Keratinocyte (primary cell): ENCODE data around the gene FDX2. TPM values are rescaled to one million over a fixed set of nuclear protein-coding genes. Genes with fewer than 3 reads are reported as not detected.

Experiments
- DNase-seq: peaks from one replicate; pipeline ENCODE4 v3.0.0-alpha.2; 2011; ENCODE audit warnings: low read depth, missing footprints, low spot score
- FAIRE-seq: peaks from 2 replicates; lab custom pipeline; 2011; peaks lifted over from hg19 to GRCh38; lab: Jason Lieb, UNC
- H2AFZ ChIP-seq: 2 replicates; pipeline ENCODE4 v1.6.0; 2012; ENCODE audit warnings: low read length, control low read depth, inconsistent platforms; ENCODE audit not compliant: control insufficient read depth
- H3K27ac ChIP-seq: 2 replicates; pipeline ENCODE4 v1.5.1; 2011; ENCODE audit warnings: low read length; ENCODE audit not compliant: control insufficient read depth, insufficient read depth
- H3K27me3 ChIP-seq: 3 replicates; pipeline ENCODE4 v1.6.0; 2011; ENCODE audit warnings: low read length; ENCODE audit not compliant: control insufficient read depth, insufficient read depth; ENCODE audit errors: extremely low read depth
- H3K36me3 ChIP-seq, 2 experiments: 2 replicates in 1 of 2; 3 replicates in 1 of 2; pipeline ENCODE4 v1.5.1; 2011; ENCODE audit warnings: low read length in 2 of 2, mild to moderate bottlenecking in 1 of 2; ENCODE audit not compliant: control insufficient read depth in 2 of 2, insufficient read depth in 2 of 2; ENCODE audit errors: extremely low read depth in 1 of 2
- H3K4me1 ChIP-seq: 3 replicates; pipeline ENCODE4 v1.5.1; 2011; ENCODE audit warnings: low read length; ENCODE audit not compliant: control insufficient read depth, insufficient read depth; ENCODE audit errors: extremely low read depth
- H3K4me2 ChIP-seq: 3 replicates; pipeline ENCODE4 v1.6.0; 2011; ENCODE audit warnings: low read depth, low read length; ENCODE audit not compliant: control insufficient read depth, insufficient read depth; ENCODE audit errors: extremely low read depth
- H3K4me3 ChIP-seq, 3 experiments: fragments of 200-600 bp in 1 of 3; sonication (generic) in 1 of 3; 2 replicates in 2 of 3; 3 replicates in 1 of 3; pipeline ENCODE4 v1.5.1; 2011 to 2016; ENCODE audit warnings: low read length in 3 of 3, mild to moderate bottlenecking in 3 of 3, control low read depth in 2 of 3, inconsistent platforms in 1 of 3, low read depth in 1 of 3, mixed read lengths in 1 of 3, mixed run types in 1 of 3, moderate library complexity in 1 of 3; ENCODE audit not compliant: control insufficient read depth in 2 of 3, insufficient read depth in 2 of 3; ENCODE audit errors: extremely low read depth in 1 of 3
- H3K79me2 ChIP-seq: 2 replicates; pipeline ENCODE4 v1.6.0; 2012; ENCODE audit warnings: low read length; ENCODE audit not compliant: control insufficient read depth, insufficient read depth
- H3K9ac ChIP-seq: 3 replicates; pipeline ENCODE4 v1.6.0; 2011; ENCODE audit warnings: low read length; ENCODE audit not compliant: control insufficient read depth, insufficient read depth; ENCODE audit errors: extremely low read depth
- H3K9me1 ChIP-seq: 3 replicates; pipeline ENCODE4 v1.6.0; 2011; ENCODE audit warnings: low read length; ENCODE audit not compliant: control insufficient read depth, insufficient read depth; ENCODE audit errors: extremely low read depth
- H3K9me3 ChIP-seq: 2 replicates; pipeline ENCODE4 v1.5.1; 2012; ENCODE audit warnings: low read depth, low read length; ENCODE audit not compliant: control insufficient read depth
- H4K20me1 ChIP-seq: 3 replicates; pipeline ENCODE4 v1.6.0; 2011; ENCODE audit warnings: low read length; ENCODE audit not compliant: control insufficient read depth, insufficient read depth; ENCODE audit errors: extremely low read depth
- CTCF ChIP-seq, 3 experiments: IDR thresholded peaks in 1 of 3; conservative IDR thresholded peaks in 1 of 3; optimal IDR thresholded peaks in 1 of 3; 2 replicates in 2 of 3; 3 replicates in 1 of 3; pipeline versions ENCODE3 to v1.5.1; 2011; ENCODE audit warnings: low read length in 3 of 3, mild to moderate bottlenecking in 3 of 3, moderate library complexity in 2 of 3, control low read depth in 1 of 3, inconsistent platforms in 1 of 3; ENCODE audit not compliant: insufficient read depth in 2 of 3; ENCODE audit errors: extremely low read depth in 1 of 3
- EZH2 ChIP-seq: IDR thresholded peaks from one replicate; pipeline ENCODE4 v1.6.1; 2012; ENCODE audit warnings: inconsistent platforms, mild to moderate bottlenecking, low read length, moderate library complexity
- dilution Hi-C: fragments of 300-500 bp; cut with MboI; formaldehyde crosslinking; loops from one replicate; pipeline ENCODE4 v1.7.0; 2020; ENCODE audit warnings: low sequenced_read_pairs; ENCODE audit not compliant: extremely low pct_ligation_motif_present
- polyA plus RNA-seq, 5 experiments: library from polyadenylated mRNA; depleted of rRNA in 3 of 5; stranded (reverse) in 3 of 5; stranded (forward) in 1 of 5; unstranded in 1 of 5; fragments of >200 nt; gene quantifications; 1 replicate in 1 of 5; 2 replicates in 3 of 5; 3 replicates in 1 of 5; pipeline versions ENCODE4 v1.2.1 to v1.2.3, GENCODE V29; 2011 to 2012; ENCODE audit warnings: missing spikeins in 2 of 5, low read depth in 1 of 5, low replicate concordance in 1 of 5

FDX2 gene
- polyA plus RNA-seq, 1 donor (not counting 4 experiments of a cell fraction or from before 2014, with no cell fraction given): 19.2 TPM

- Histone ChIP-seq H3K36me3 (peaks cover 23 to 33% of the 10 kb centered on the region in 2 experiments), H3K79me2 (no peaks in the 10 kb centered on the region), H3K4me1 (no peaks in the 10 kb centered on the region), H2AFZ (no peak overlapping the region), H3K27me3 (no peaks in the 10 kb centered on the region), H3K4me3 (no peak overlapping the region), H3K9ac (no peak overlapping the region), H4K20me1 (no peaks in the 10 kb centered on the region), H3K9me3 (no peaks in the 10 kb centered on the region), H3K9me1 (no peaks in the 10 kb centered on the region), H3K4me2 (no peak overlapping the region), H3K27ac (no peak overlapping the region)
- FAIRE-seq (no peak), DNase-seq (no peak)
- dilution Hi-C loops: no loop called here
- TF ChIP-seq CTCF (optimal IDR thresholded peaks at IDR 0.05 in 1 of 3, IDR thresholded peaks at IDR 0.05 in 1 of 3, conservative IDR thresholded peaks at IDR 0.05 in 1 of 3; ENCODE audit: extremely low read depth in 1 of 3, insufficient read depth in 2 of 3, low read length in 3 of 3) (no peak), EZH2 (no peak)
Observed at GRCh38 chr19:10321874-10322835, 6.3 kb upstream of the FDX2 start.

GRCh38 chr19:10321417-10321797 lies 5.6 kb upstream of the FDX2 start:
- no peaks in the 10 kb centered on the region for H3K27me3 ChIP-seq

More at GRCh38 chr19:10321417-10321797, 5.6 kb upstream of the FDX2 start:
- H3K4me1 ChIP-seq: no peaks in the 10 kb centered on the region
- TF ChIP-seq EZH2 (no peak), CTCF (optimal IDR thresholded peaks at IDR 0.05 in 1 of 3, IDR thresholded peaks at IDR 0.05 in 1 of 3, conservative IDR thresholded peaks at IDR 0.05 in 1 of 3; ENCODE audit: extremely low read depth in 1 of 3, insufficient read depth in 2 of 3, low read length in 3 of 3) (no peak)
- no peaks in the 10 kb centered on the region for H3K9me3 ChIP-seq
- dilution Hi-C loops: no loop called here
- FAIRE-seq (no peak), DNase-seq (no peak)
- no peak overlapping the region for H3K9ac ChIP-seq
- no peaks in the 10 kb centered on the region for H3K9me1 ChIP-seq
- no peaks in the 10 kb centered on the region for H4K20me1 ChIP-seq
- H3K4me3 ChIP-seq: no peak overlapping the region
- H3K4me2 ChIP-seq: no peak overlapping the region
- H3K79me2 ChIP-seq: no peaks in the 10 kb centered on the region
- peaks cover 22 to 30% of the 10 kb centered on the region in 2 experiments for H3K36me3 ChIP-seq
- H3K27ac ChIP-seq: no peak overlapping the region
- H2AFZ ChIP-seq: no peak overlapping the region
